Left ventricle myocardium inferior (tissue), 1 donor: ENCODE measurements around the gene MAP4K3. TPM values are rescaled to one million over a fixed set of nuclear protein-coding genes. Genes with fewer than 3 reads are reported as not detected.
A peak's percentile ranks its signal among the peaks of the same experiment; 100 is the strongest.

Experiments
- DNase-seq: peaks from one replicate; pipeline ENCODE4 v3.0.0-alpha.2; 2020
- H3K27ac ChIP-seq: fragments of 200-600 bp; replicated peaks from 2 replicates; pipeline ENCODE4 v1.8.0; 2021
- H3K27me3 ChIP-seq: fragments of 200-600 bp; 2 replicates; pipeline ENCODE4 v1.8.0; 2021; ENCODE audit warnings: low read depth
- H3K36me3 ChIP-seq: fragments of 200-600 bp; 2 replicates; pipeline ENCODE4 v1.8.0; 2021
- H3K4me1 ChIP-seq: fragments of 200-600 bp; 2 replicates; pipeline ENCODE4 v1.8.0; 2021
- H3K4me3 ChIP-seq: fragments of 200-600 bp; 2 replicates; pipeline ENCODE4 v1.8.0; 2021; ENCODE audit warnings: mild to moderate bottlenecking, moderate library complexity
- H3K9me3 ChIP-seq: fragments of 200-600 bp; replicated peaks from 2 replicates; pipeline ENCODE4 v1.8.0; 2021
- CTCF ChIP-seq: fragments of 200-600 bp; IDR thresholded peaks from 2 replicates; pipeline ENCODE4 v1.8.0; 2021; ENCODE audit warnings: antibody characterized with exemption, mild to moderate bottlenecking, borderline replicate concordance
- intact Hi-C: fragments of 100-400 bp; cut with micrococcal nuclease; formaldehyde crosslinking; loops from one replicate; pipeline ENCODE4 v1.11.0; 2022
- total RNA-seq: library from RNA; stranded (reverse); fragmentation: NEBNext Ultra II Directional; extraction: Animal tissue kit (Norgen Biotek cat#: 25700); gene quantifications from one replicate; pipeline ENCODE4 v1.2.1, GENCODE V29; 2021
- donor health status: DM: no; HTN: yes; CAD: no; lungs with severe emphysema.

The MAP4K3 gene
- total RNA-seq, 1 donor from 2014 or later = 37.1 TPM

DNA sequence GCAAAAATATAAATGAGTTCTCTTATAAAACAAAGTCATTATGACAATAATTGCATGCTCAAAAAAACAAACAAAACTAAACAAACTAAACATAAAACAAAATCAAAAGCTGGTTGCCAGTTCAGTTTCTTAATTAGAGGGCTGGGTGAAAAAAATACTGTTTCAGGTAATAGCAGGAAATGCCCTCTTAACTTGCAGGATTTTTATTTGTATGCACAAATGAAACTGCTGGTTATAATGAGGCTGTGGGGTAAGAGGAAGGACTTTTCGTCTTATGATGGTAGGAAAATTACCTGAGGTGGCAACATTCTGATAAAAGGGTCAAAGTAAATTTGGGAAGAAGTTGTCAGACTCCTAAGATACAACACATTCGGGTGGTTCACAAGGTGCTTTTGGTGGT lies 171.8 kb downstream of the MAP4K3 start:
- Histone ChIP-seq H3K27me3 (no peaks in the 10 kb centered on the region), H3K27ac (no peak overlapping the region), H3K4me3 (no peak overlapping the region), H3K36me3 (peaks cover 47% of the 10 kb centered on the region), H3K4me1 (peaks cover 14% of the 10 kb centered on the region), H3K9me3 (no peaks in the 10 kb centered on the region)
- intact Hi-C loops = no loop called here
- TF ChIP-seq CTCF = no peak
- no peak for DNase-seq

DNA sequence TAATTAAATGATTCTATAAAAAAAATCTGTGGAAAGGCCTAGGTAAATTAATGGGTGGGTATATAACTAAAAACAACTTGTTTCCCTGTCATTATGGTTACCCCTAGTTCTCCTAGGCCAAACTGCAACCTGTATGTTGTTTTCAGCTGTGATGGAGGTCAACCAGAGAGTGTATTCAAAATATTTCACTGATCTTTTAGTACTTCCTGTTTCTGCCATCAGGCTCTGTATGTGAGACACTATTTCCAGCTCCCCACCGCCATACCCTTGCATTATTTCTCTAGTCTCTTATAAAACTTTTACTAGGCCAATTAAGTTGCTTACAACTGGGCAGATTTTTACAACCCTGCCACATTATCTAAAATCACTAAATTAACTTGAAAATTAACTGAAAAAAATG lies 172.4 kb downstream of the MAP4K3 start:
- TF ChIP-seq CTCF = no peak
- peaks cover 52% of the 10 kb centered on the region for H3K36me3 ChIP-seq
- DNase-seq = no peak
- H3K9me3 ChIP-seq = no peaks in the 10 kb centered on the region
- no peak overlapping the region for H3K27ac ChIP-seq
- H3K4me3 ChIP-seq = no peak overlapping the region
- intact Hi-C loops = no loop called here
- H3K4me1 ChIP-seq = peaks cover 14% of the 10 kb centered on the region
- no peaks in the 10 kb centered on the region for H3K27me3 ChIP-seq

DNA sequence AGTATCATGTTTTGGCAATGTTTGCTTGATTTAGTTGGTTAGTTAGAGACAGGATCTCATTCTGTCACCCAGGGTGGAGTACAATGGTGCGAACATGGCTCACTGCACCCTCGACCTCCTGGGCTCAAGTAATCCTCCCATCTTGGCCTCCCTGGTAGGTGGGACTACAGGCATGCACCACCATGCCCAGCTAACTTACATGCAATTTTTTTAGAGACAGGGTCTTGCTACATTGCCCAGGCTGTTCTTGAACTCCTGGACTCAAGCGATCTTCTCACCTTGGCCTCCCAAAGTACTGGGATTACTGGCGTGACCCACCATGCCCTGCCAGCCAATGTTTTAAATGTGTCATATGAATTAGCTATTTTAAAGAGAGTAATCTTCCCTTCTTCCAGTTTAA lies 177.0 kb downstream of the MAP4K3 start:
- no peaks in the 10 kb centered on the region for H3K4me1 ChIP-seq
- no peak overlapping the region for H3K4me3 ChIP-seq
- TF ChIP-seq CTCF = no peak
- no peaks in the 10 kb centered on the region for H3K9me3 ChIP-seq
- peaks cover 75% of the 10 kb centered on the region for H3K36me3 ChIP-seq
- H3K27me3 ChIP-seq = no peaks in the 10 kb centered on the region
- H3K27ac ChIP-seq = no peak overlapping the region
- intact Hi-C loops = no loop called here
- DNase-seq = no peak

DNA sequence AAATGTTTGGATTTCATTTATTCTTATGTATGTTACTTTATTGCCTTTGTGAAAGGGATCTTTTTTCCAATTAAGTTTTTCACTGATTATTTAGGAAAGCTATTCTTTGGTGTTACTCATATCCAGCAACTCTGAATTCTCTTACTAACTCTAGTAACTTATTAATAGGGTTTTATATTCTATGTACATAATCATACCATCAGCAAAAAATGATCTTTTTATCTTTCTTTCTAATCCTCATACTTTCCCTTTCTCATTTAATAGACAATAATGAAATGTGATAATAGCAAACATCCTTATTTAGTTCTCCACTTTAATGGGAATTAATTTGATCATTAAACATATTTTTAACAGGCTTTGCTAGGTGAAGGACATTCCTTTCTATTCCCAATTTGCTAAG lies 181.0 kb downstream of the MAP4K3 start:
- peaks cover 93% of the 10 kb centered on the region for H3K36me3 ChIP-seq
- intact Hi-C loops = no loop called here
- H3K4me3 ChIP-seq = no peak overlapping the region
- no peak for DNase-seq
- no peaks in the 10 kb centered on the region for H3K9me3 ChIP-seq
- no peak overlapping the region for H3K27ac ChIP-seq
- no peak for TF ChIP-seq CTCF
- H3K27me3 ChIP-seq = no peaks in the 10 kb centered on the region
- H3K4me1 ChIP-seq = peaks cover 10% of the 10 kb centered on the region

DNA sequence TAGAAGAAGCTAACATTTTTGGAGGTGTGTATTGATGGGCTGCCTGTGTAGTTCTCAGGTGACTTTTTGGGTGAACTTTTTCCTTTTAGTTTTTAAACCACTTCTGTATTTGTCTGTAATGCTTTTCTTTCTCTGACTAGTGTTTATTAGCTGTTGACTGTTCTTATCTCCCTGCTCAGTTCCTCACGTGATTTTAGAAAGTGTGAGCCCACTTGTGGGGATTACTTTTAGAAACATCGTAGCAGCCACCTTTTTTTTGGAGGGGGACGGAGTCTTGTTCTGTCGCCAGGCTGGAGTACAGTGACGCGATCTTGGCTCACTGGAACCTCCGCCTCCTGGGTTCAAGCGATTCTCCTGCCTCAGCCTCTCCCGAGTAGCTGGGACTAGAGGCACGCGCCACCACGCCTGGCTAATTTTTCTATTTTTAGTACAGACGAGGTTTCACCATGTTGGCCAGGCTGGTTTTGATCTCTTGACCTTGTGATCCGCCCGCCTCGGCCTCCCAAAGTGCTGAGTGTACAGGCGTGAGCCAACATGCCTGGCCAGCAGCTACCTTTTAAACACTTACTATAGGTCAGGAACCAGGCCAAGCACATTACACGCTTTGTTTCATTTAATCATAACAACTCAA lies 184.1 kb downstream of the MAP4K3 start:
- no peaks in the 10 kb centered on the region for H3K27me3 ChIP-seq
- no peak for TF ChIP-seq CTCF
- peaks cover 95% of the 10 kb centered on the region for H3K36me3 ChIP-seq
- no peak overlapping the region for H3K4me3 ChIP-seq
- peak overlapping the region; percentile 74 for H3K27ac ChIP-seq
- H3K9me3 ChIP-seq = no peaks in the 10 kb centered on the region
- DNase-seq = no peak
- intact Hi-C loops = no loop called here
- peaks cover 10% of the 10 kb centered on the region for H3K4me1 ChIP-seq
